NCI-H82 treated with DMSO at 0.1 percent for 48 hours (cell line): ENCODE measurements around the gene ZNF185.

ENCODE experiments used
- DNase-seq: peaks from one replicate; lab custom pipeline; 2025; ENCODE audit not compliant: unreplicated experiment; lab: John Stamatoyannopoulos, UW

ZNF185 gene

DNA sequence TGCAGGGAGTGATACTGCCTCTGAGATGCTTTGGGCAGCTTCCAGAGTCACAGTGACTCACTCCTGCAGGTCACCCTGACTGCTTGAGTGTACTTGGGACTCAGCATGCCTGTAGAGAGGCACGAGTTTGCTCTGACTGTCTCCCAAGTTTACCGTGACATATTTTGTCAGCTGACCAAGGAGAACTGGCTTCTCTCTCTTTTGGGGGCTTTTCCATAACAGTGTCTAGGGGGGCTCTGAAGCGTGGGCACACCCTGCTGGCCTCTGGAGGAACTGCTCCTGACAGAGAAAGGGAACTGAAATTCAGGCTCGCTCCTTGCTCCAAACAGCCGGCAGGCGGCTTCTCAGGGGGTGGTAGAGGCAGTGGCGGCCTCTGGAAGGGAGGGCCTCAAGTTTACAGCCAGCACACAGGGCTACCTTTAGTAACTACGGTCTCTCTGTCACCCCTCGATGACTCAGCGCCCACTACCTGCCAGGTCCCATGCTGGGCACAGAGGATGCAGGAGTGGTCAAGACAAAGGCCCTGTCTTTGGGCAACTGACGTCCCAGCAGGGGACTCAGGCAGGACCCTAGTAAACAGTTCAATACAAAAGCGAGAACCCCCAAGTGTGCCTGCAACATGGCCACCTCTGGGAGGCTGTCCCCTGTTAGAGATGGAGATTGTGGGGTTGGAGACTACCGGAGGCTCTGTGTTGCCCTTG is 17.8 kb downstream of the ZNF185 start:
- peak; percentile 11 for DNase-seq

- no peak for DNase-seq
These were observed 20.1 kb downstream of the ZNF185 start for GRCh38 chrX:152917656-152918579.

DNA sequence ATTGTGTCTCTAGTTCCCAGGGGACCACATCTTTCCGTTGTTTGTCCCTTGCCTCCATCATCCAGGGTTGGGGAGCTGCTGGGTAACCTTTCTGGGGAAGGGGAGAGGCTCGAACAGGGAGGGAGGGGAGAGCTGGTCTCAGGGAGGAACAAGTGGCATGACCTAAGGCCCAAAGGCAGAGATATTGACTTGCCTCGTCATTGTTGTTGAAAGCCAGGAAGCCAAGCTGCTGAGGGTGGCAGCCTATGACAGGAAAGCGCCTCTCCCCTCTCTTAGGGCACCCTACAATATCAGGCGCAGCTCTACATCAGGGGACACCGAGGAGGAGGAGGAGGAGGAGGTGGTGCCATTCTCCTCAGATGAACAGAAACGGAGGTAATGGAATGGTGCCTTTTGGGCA is 20.8 kb downstream of the ZNF185 start:
- no peak for DNase-seq

GRCh38 chrX:152923599-152923998 is 25.7 kb downstream of the ZNF185 start:
- no peak for DNase-seq

GRCh38 chrX:152925835-152926234 is 28.0 kb downstream of the ZNF185 start:
- no peak for DNase-seq

DNA sequence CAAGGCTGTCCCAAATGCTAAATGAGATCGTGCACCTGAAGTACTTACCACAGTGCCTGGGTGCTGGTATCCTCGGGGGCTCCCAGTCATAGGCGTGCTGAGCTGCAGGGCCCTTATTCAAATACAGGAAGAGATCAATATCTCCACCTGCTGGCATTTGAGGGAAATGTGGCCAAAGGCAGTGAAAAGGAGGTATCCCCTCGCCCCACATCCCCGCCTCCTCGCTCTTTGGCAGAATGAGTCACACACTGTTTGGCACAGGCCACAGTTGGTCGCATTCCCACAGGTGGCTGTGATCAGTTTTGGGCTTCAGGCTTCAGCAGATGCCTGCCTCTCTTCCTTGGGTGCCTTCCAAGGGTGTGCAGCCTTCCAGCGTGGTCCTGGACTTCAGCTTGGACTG is 28.4 kb downstream of the ZNF185 start:
- no peak for DNase-seq

DNA sequence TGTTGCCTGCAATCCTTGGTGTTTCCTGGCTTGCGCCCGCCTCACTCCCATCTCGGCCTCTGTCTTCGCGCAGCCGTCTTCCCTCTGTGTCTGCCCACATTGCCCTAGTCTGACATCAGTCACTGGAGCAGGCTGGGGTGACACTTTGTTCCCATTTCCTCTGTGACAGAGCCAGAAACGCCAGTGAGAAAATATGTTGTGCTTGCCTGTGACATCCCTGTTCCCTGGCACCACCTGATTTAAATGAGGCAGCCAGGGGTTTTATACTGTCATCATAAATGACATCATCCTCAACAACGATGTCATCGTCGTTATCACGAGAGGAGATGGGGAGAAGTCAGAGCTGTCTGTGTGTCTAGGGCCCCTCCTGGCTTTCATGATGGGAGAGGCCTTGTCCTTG is 29.1 kb downstream of the ZNF185 start:
- DNase-seq: no peak

DNA sequence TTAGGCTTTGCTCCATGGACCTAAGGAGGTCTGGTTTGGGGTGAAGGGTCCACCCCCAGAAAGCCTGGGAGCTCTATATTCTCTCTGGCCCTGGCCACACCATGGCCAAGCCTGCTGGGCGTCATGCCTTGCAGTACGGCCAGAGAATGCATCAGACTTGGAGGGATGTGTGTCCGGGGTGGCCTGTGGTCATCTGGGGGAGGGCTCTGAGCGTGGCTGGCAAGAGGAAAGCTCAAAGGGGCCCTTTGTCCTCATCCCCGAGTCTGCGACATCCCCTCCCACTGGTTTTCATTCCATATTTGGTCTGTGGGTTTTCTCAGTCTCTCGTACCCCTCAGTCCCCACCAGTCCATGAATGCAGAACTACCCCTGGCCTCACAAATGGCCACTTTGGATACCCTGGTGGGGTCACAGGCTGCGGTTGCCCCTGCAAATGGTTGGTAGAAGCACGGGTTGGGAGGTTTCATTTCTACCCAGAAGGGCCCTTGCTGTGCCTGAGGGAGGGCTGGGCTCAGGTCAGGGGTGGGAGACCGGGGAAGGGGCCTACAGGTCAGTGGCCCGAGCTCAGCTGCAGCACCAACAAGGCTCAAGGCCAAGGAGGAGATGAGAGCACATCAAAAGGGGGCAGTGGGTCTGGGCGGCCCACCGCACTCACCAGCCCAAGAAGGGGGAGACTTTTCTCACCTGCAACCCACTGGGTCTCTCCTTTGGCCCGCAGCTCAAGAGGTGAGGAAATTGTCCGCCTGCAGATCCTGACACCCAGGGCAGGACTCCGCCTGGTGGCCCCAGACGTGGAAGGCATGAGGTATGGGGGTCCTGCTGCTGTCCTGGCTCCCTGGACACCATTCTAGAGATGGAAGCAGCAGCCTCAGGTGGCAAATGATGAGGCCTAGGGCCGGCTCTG is 30.2 kb downstream of the ZNF185 start:
- DNase-seq: no peak

GRCh38 chrX:152928761-152929400 is 31.0 kb downstream of the ZNF185 start:
- no peak for DNase-seq

- DNase-seq: no peak
These were observed 32.0 kb downstream of the ZNF185 start for GRCh38 chrX:152929898-152930297.

- DNase-seq: no peak
These were observed 32.6 kb downstream of the ZNF185 start for GRCh38 chrX:152930516-152930915.

DNA sequence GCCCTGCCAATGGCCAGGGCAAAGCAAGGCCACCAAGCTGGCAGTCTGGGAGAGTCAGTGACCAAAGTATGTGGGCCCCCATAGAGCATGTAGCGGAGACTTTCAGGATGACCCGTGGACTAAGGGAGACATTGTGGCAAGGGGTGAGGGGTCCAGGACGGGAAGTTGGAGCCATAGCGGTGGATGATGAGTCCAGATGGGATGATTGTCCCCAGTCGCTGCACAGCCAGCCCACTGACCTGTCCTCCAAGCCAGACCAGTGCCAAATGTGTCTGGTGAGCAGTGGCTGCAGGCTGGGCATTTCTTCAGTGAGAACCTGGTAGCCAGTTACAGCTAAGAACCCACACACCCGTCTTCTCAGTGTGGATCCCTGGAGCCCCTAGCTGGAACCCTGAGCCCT is 34.3 kb downstream of the ZNF185 start:
- DNase-seq: no peak

DNA sequence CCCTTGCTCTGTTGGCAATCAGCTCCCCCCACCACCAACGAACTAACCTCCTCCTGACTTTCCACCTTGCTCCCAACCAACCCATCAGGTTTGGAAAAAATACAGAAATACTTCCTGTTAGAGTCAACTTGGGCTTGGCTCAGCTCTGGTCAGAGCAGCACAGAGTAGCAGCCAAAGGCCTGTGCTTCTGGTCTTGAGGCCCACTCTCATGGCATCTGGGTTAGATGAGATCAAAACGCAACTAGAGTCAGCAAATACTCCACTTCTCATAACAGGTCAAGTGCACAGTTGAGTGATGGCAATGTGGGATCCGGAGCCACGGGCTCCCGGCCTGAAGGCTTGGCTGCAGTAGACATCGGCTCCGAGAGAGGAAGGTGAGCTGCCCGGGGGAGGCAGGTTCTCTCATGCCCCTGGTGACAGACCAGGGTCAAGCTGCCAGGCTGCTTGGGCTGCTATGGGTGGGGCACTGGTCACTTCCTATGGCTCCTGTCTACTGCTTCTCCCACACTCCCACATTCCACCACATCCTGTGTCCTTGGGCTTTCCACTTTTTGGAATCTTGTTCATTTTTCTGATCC is 34.8 kb downstream of the ZNF185 start:
- no peak for DNase-seq

- DNase-seq: no peak
These were observed 38.4 kb downstream of the ZNF185 start for GRCh38 chrX:152936306-152936705.

- no peak for DNase-seq
These were observed 39.4 kb downstream of the ZNF185 start for GRCh38 chrX:152937236-152937635.

GRCh38 chrX:152941328-152942076 is 43.6 kb downstream of the ZNF185 start:
- DNase-seq: peak; percentile 77

- no peak for DNase-seq
These were observed 44.2 kb downstream of the ZNF185 start for GRCh38 chrX:152942077-152942442.

- no peak for DNase-seq
These were observed 46.0 kb downstream of the ZNF185 start for GRCh38 chrX:152943826-152944225.

DNA sequence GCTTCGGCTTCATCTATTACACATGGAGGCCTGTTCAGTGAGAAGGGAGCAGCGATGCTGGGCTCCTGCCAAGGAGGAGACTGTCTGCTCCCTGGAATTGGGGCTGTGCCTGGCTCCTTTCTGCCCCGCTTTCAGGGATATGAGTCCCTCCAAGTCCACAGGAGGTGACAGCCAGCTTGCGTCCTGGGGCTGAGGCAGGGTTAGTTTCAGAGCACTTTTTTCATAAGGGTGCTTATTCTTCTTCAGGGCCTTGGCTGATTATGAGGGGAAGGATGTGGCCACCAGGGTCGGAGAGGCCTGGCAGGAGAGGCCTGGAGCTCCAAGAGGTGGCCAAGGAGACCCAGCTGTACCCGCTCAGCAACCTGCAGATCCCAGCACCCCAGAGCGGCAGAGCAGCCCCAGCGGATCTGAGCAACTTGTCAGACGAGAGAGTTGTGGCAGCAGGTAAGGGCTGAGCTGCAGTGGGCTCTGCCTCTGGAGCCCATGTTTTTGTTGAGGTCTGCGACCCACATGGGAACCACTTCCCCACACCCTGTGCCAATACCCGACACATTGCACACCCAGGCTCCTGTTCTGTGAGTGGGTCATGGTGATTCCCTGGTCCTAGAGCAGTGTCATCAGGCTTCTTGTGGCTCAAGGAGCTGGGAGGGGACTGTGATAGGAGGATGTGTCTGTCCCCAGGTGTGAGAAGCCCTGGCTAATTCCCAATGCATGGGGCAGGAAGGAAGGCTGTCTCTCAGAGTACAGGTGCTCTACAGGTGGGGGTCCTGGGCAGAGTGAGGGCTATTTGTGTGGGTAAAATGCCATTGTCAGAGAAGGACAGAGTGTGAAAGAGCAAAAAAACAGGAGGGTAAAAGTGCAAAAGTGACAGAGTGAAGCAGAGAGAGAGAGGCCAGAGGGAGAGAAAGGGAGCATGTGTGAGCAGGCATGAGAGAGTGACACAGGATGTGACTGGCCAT is 47.4 kb downstream of the ZNF185 start:
- DNase-seq: no peak
